Common myeloid progenitor, CD34-positive (primary cell): ENCODE data around the gene SLC38A10.

Experiments used
- CTCF ChIA-PET: fragments of 350-600 bp; sonication (Branson Sonifier 250); formaldehyde crosslinking; loops from one replicate; lab custom pipeline; 2021; ENCODE audit warnings: antibody characterized with exemption; lab: Charles Lee
- POLR2A ChIA-PET: fragments of 350-600 bp; sonication (Branson Sonifier 250); formaldehyde crosslinking; loops from one replicate; lab custom pipeline; 2021; ENCODE audit warnings: antibody characterized with exemption; lab: Charles Lee
- DNase-seq, 3 donors: peaks; one replicate each; pipeline versions ENCODE4 v3.0.0 to v3.0.0-alpha.2; 2013
- H3K27ac ChIP-seq, 2 experiments: 1 replicate in 1 of 2; 2 replicates in 1 of 2; pipeline ENCODE4 v1.7.0; 2013; ENCODE audit warnings: inconsistent platforms in 2 of 2, low read length in 2 of 2, mild to moderate bottlenecking in 2 of 2, low read depth in 1 of 2, moderate library complexity in 1 of 2; ENCODE audit not compliant: severe bottlenecking in 2 of 2, insufficient read depth in 1 of 2, poor library complexity in 1 of 2
- H3K27me3 ChIP-seq, 5 experiments: replicated peaks in 2 of 5; 1 replicate in 3 of 5; 2 replicates in 2 of 5; pipeline versions ENCODE4 v1.6.1 to v1.7.0; 2013; ENCODE audit warnings: low read length in 4 of 5, mild to moderate bottlenecking in 2 of 5, moderate library complexity in 2 of 5, inconsistent platforms in 1 of 5; ENCODE audit not compliant: insufficient read depth in 5 of 5, control insufficient read depth in 4 of 5
- H3K36me3 ChIP-seq, 4 experiments: 1 replicate in 2 of 4; 2 replicates in 2 of 4; pipeline versions ENCODE4 v1.6.1 to v1.7.0; 2013; ENCODE audit warnings: low read length in 3 of 4, control low read depth in 1 of 4, mild to moderate bottlenecking in 1 of 4; ENCODE audit not compliant: control insufficient read depth in 4 of 4, insufficient read depth in 4 of 4
- H3K4me1 ChIP-seq, 4 experiments: 1 replicate in 3 of 4; 2 replicates in 1 of 4; pipeline versions ENCODE4 v1.6.1 to v1.7.1; 2013; ENCODE audit warnings: low read length in 3 of 4, mild to moderate bottlenecking in 3 of 4, control low read depth in 1 of 4, inconsistent platforms in 1 of 4, moderate library complexity in 1 of 4; ENCODE audit not compliant: control insufficient read depth in 4 of 4, insufficient read depth in 4 of 4; ENCODE audit errors: control extremely low read depth in 1 of 4
- H3K4me3 ChIP-seq, 7 experiments: 1 replicate in 4 of 7; 2 replicates in 3 of 7; pipeline versions ENCODE4 v1.5.1 to v1.7.0; 2013; ENCODE audit warnings: mild to moderate bottlenecking in 7 of 7, low read length in 6 of 7, moderate library complexity in 6 of 7, inconsistent platforms in 2 of 7, low read depth in 2 of 7, control low read depth in 1 of 7; ENCODE audit not compliant: insufficient read depth in 4 of 7, control insufficient read depth in 1 of 7; ENCODE audit errors: extremely low read depth in 1 of 7
- H3K9me3 ChIP-seq, 5 experiments: 1 replicate in 4 of 5; 2 replicates in 1 of 5; pipeline versions ENCODE4 v1.6.1 to v1.7.1; 2013; ENCODE audit warnings: low read length in 4 of 5, mild to moderate bottlenecking in 2 of 5, inconsistent platforms in 1 of 5, low read depth in 1 of 5, moderate library complexity in 1 of 5; ENCODE audit not compliant: control insufficient read depth in 4 of 5, insufficient read depth in 2 of 5; ENCODE audit errors: control extremely low read depth in 1 of 5
- WGBS: methylation state at CpG from one replicate; pipeline ENCODE4 v1.1.5; 2013; ENCODE audit not compliant: insufficient coverage; 5-methylcytosine and 5-hydroxymethylcytosine counted together

The SLC38A10 gene

GRCh38 chr17:81267390-81268067, 27.6 kb downstream of the SLC38A10 start:
- H3K4me1 ChIP-seq: peaks cover under 1 to 8% (median 3%) of the 10 kb centered on the region in 4 experiments
- H3K27me3 ChIP-seq: no peaks in the 10 kb centered on the region
- 90% methylated on average over 3 of the region's 6 CpGs for WGBS
- POLR2A ChIA-PET: no interaction called here
- peaks cover 20 to 70% (median 48%) of the 10 kb centered on the region in 4 experiments for H3K36me3 ChIP-seq
- CTCF ChIA-PET: interaction anchor here (0.6 to 0.7 kb wide), 2 partner anchors 10 to 217 kb away, joined by 3 read pairs; no protein-coding TSS in a partner anchor
- H3K9me3 ChIP-seq: no peaks in the 10 kb centered on the region
- no peak overlapping the region for H3K4me3 ChIP-seq
- DNase-seq: no peak
- no peak overlapping the region for H3K27ac ChIP-seq

- H3K36me3 ChIP-seq: peaks cover 20 to 78% (median 59%) of the 10 kb centered on the region in 4 experiments
- ChIA-PET POLR2A (no interaction called here), CTCF (no interaction called here)
- H3K4me1 ChIP-seq: no peaks in the 10 kb centered on the region
- no peaks in the 10 kb centered on the region for H3K27me3 ChIP-seq
- no peak overlapping the region for H3K4me3 ChIP-seq
- WGBS: 97% methylated on average over 22 of the region's 22 CpGs
- no peaks in the 10 kb centered on the region for H3K9me3 ChIP-seq
- H3K27ac ChIP-seq: no peak overlapping the region
- no peak for DNase-seq
Observed at GRCh38 chr17:81265576-81265975, 29.5 kb downstream of the SLC38A10 start.

GRCh38 chr17:81264640-81265039, 30.5 kb downstream of the SLC38A10 start:
- POLR2A ChIA-PET: no interaction called here
- WGBS: 97% methylated on average over 12 of the region's 12 CpGs
- DNase-seq: no peak
- CTCF ChIA-PET: interaction anchor here (1.0 to 1.1 kb wide), 2 partner anchors 26 to 336 kb away, joined by 3 read pairs; no protein-coding TSS in a partner anchor
- H3K36me3 ChIP-seq: peaks cover 16 to 79% (median 60%) of the 10 kb centered on the region in 4 experiments
- H3K9me3 ChIP-seq: no peaks in the 10 kb centered on the region
- H3K4me3 ChIP-seq: no peak overlapping the region
- H3K27ac ChIP-seq: no peak overlapping the region
- no peaks in the 10 kb centered on the region for H3K27me3 ChIP-seq
- H3K4me1 ChIP-seq: no peaks in the 10 kb centered on the region

- Histone ChIP-seq H3K9me3 (no peaks in the 10 kb centered on the region), H3K27ac (no peak overlapping the region), H3K4me1 (no peaks in the 10 kb centered on the region), H3K27me3 (no peaks in the 10 kb centered on the region), H3K4me3 (no peak overlapping the region), H3K36me3 (peaks cover 8 to 84% (median 62%) of the 10 kb centered on the region in 4 experiments)
- CTCF ChIA-PET: interaction anchor here (1.0 to 1.1 kb wide), 3 partner anchors 27 to 337 kb away, joined by 3 read pairs; no protein-coding TSS in a partner anchor
- no peak for DNase-seq
- 96% methylated on average over 32 of the region's 40 CpGs for WGBS
- POLR2A ChIA-PET: no interaction called here
Observed at GRCh38 chr17:81263371-81264181, 31.5 kb downstream of the SLC38A10 start.

- no peaks in the 10 kb centered on the region for H3K4me1 ChIP-seq
- 96% methylated on average over 35 of the region's 36 CpGs for WGBS
- H3K36me3 ChIP-seq: peaks cover 8 to 88% (median 65%) of the 10 kb centered on the region in 4 experiments
- no peak overlapping the region for H3K27ac ChIP-seq
- no peak for DNase-seq
- H3K4me3 ChIP-seq: no peak overlapping the region
- H3K9me3 ChIP-seq: no peaks in the 10 kb centered on the region
- H3K27me3 ChIP-seq: no peaks in the 10 kb centered on the region
- CTCF ChIA-PET: no interaction called here
- POLR2A ChIA-PET: interaction anchor here (0.7 kb wide), 1 partner anchor 303 kb away, joined by 3 read pairs; no protein-coding TSS in a partner anchor
Observed at GRCh38 chr17:81261582-81262336, 33.3 kb downstream of the SLC38A10 start.

GRCh38 chr17:81261096-81261495, 34.0 kb downstream of the SLC38A10 start:
- WGBS: 95% methylated on average over 17 of the region's 18 CpGs
- no peak for DNase-seq
- Histone ChIP-seq H3K4me3 (no peak overlapping the region), H3K9me3 (no peaks in the 10 kb centered on the region), H3K36me3 (peaks cover 8 to 93% (median 68%) of the 10 kb centered on the region in 4 experiments), H3K27me3 (no peaks in the 10 kb centered on the region), H3K4me1 (no peaks in the 10 kb centered on the region), H3K27ac (no peak overlapping the region)
- ChIA-PET CTCF (interaction anchor here (0.9 kb wide), 1 partner anchor 340 kb away, joined by 3 read pairs; no protein-coding TSS in a partner anchor), POLR2A (interaction anchor here (0.7 kb wide), 1 partner anchor 304 kb away, joined by 3 read pairs; no protein-coding TSS in a partner anchor)
